Pulmonary artery endothelial cell (primary cell): ENCODE data around the gene CACNA2D1. TPM values are rescaled to one million over a fixed set of nuclear protein-coding genes. Genes with fewer than 3 reads are reported as not detected.

Experiments
- DNase-seq: peaks from one replicate; pipeline ENCODE4 v3.0.0-alpha.2; 2011; ENCODE audit warnings: low read depth, low spot score
- total RNA-seq: library from RNA; depleted of rRNA; stranded (reverse); fragments of >200 nt; gene quantifications from 2 replicates; pipeline ENCODE4 v1.2.3, GENCODE V29; 2014

CACNA2D1 gene
- 61.4 and 93.2 TPM in 2 replicates for total RNA-seq

DNA sequence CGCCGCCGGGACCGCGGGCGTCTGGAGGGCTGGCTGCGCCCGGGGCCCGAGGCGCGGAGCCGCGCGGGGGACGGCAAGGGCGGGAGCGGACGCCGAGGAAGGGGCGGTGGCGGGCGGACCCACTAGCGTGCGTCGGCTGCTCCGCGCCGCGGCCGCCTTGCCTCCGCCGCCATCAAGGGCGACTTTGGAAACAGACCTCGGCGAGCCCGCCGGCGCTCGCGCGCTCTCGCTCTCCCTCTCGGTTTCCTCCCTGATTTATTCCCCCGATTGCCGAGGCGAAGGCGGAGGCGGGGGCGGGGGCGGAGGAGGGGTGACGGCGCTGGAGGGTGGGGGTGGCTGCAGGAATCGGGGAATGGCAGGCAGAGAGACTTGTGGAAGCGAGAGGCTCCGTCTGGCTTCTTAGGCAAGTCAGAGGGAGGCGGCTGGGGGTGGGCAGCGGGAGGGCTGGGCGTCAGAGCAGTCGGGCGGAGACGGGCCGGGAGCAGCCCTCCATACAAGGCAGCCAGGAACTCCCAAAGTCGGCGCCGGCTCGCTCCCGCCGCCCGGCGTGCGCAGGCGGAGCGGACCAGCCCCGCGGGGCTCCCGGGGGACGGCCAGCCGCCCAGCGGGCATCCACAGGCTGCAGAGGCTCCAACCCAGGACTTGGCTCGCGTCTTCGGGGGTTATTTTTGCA is at the start of gene CACNA2D1:
CACNA2D1 (minus strand) TSS at position 231 of the 673 bp plus-strand sequence.
- DNase-seq: peak; percentile 78

DNA sequence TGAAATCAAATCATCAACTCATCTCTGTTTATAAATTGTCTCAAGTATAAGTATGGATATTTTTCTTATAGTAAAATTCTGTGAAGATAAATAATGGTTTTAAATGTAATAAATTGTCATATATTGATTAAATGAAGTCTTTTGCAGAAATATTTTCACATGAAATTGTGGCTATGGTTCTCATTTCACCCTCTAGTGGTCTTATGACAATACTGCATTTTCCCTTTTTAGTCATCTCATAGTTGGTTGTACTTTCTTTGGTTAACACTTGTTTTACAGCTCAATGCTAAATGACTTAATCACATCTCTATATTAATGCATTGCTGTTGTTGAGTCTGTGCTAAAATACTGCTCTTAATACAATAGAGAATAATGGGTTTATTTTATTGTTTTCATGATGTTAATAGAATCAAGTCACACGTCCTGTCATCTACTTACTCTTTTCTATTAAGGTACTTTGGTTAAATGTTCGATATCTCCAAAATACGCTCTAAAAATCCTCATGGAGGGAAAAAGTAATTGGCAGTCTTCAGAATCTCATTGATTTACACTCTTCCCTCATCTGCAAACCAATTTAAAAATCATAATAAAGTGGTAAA is 38.0 kb upstream of the CACNA2D1 start:
- no peak for DNase-seq

DNA sequence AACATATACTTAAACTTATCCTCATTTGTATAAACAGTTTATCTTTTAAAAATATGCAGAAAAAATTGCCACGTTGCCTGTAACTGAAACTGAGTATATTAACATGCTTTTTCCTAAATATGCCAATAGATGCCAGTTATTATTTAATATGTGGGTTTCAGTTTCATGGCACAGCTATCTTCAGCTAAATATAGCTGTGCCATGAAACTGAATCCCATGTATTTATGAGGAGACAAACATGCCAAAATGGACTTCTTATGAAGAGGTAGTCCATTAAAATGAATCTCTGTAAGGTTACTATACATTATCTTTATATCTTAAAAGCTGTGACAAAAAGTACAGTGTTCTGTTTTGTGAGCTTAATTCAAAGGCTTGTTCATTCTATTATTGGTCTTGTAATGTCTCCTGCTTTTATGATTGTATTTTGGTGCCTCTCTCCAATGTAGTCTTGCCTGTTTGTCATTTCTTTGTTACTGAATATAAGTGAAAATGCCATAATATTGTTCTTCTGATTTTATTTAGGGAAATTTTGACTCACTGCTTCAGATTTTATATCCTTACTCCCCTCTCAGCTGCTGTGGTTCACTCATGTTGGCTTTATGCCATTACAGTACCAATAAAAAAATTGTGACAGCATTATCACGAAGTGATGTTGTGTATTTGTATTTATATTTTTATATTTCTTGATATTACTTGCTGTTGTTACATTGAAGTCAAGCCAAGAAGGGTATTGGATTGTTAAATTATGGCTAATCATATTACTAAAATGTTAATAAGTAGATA is 34.3 kb upstream of the CACNA2D1 start:
- DNase-seq: no peak

DNA sequence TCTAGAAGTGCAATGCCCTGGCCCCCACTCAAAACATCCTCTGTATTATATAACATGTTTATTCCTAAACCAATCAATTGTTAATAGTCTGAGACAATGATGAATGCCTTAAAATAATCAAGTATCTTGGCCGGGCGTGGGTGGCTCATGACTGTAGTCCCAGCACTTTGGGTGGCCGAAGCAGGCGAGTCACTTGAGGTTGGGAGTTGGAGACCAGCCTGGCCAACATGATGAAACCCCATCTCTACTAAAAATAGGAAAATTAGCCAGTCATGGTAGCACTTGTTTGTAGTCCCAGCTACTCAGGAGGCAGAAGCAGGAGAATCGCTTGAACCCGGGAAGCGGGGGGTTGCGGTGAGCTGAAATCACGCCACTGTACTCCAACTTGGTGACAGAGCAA is 29.4 kb upstream of the CACNA2D1 start:
- DNase-seq: no peak

DNA sequence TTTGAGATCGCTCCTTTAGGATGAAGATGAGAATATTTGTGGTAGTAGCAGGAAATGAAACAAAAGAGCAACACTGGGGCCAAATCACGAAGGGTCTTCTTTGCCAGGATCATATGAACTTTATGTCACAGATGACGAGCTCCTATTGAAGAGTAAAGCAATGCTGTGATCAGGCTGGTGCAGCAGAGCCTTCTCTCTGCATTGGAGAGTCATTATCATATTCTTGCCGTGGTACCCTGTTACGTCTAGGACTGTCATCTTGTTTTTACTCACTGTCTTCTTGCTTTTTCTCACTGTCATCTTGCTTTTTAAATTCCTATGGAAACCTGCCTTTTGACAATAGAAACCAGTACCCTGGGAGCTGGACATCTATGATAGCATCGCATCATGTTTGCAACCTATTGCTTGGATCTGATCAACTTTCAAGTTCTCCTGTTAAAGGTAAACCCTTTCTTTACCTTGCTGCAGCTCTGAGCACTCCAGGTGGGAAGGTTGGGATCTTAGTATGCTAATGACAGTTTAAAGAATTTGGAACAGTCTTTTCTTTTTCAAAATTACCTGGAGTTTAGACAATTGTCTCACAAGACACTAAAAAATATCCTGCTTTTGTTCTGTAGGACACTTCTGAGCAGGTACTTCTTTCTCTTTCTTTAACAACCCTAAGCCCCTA is 27.9 kb upstream of the CACNA2D1 start:
- DNase-seq: no peak

DNA sequence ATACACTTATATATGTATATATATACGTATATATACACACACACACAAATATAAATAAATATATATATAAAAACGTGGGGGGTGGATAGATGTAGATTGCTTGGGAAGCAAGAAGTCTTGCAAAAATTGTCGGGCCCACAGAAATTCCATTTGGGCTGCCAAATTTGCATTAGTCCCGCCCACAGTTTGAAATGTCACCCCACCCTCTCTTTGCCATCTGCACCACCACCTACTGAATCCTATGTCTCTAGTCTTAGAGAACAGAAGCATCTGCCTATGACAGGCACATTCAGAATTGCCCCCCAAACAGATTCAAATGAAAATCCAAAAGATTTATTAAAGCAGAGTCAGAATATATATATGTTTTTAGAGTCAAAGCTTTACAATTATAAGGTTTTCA is 25.6 kb upstream of the CACNA2D1 start:
- no peak for DNase-seq

DNA sequence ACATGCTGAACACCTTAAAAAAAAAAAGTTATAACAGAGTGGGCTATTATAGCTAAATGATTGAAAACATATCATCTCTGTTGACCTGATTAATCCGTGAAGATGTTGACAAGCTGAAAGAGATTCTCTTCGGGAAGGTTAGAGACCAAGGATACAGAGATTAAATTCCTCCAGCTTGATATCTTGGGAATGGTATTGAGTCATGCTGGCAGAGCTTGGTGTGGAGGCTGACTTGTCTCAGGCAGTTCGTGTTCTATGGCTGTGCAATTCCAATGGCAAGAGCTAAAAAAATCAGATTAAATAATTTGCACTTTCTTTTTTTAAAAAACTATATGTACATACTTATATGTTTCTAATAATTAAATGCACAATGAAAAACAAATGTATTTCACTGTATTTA is 24.9 kb upstream of the CACNA2D1 start:
- DNase-seq: no peak

DNA sequence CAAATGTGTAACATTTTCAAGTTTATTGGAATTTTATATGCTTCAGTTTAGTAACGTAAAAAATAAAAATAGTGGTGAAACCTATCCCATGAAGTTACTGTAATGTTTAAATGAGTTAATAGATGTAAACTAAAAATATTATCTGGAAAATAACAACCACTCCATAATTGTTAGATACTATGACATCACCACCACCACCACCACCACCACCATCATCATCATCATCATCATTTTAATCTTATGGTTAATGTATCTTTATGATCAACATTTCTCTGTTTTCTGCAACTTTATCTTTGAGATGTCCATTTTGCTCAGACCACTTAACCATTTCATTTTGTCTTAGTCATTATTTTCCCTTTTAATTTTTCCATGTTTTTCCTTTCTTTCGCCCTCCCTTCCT is 23.4 kb upstream of the CACNA2D1 start:
- DNase-seq: no peak

DNA sequence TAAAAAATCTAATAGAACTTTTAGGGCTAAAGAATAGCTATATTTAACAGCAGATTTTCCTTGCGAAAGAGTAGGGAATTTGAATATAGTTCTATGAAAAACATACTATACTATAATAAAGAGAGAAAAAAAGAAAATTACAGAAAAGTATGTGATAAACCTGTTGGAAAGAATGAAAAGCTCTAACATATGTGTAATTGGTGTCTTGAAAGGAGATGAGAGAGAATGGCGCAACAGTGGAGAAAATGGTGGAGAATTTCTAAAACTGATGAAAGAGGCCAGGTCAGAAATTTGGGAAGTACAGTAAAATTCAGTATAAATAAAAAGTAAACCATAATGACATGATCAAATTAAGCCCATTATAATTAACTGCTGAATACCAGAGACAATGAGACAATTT is 20.8 kb upstream of the CACNA2D1 start:
- DNase-seq: no peak

DNA sequence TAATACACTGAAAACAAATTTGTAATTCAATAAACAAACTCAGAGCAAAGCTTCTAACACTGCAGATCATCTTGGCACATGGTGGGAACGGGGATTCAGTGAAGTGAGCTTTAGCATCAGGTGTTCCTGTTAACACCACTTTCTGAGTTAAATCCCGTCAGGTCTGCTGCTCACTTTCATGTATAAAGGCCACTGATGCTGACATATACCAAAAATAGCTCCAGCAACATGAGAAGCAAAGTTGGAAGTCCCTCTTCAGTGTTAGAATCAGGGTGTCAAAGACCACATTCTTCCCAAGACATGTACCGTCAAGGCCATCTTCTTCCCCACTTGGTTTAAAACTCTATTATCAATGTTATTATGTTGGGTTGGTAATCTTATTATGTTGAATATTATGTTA is 11.7 kb upstream of the CACNA2D1 start:
- DNase-seq: no peak

DNA sequence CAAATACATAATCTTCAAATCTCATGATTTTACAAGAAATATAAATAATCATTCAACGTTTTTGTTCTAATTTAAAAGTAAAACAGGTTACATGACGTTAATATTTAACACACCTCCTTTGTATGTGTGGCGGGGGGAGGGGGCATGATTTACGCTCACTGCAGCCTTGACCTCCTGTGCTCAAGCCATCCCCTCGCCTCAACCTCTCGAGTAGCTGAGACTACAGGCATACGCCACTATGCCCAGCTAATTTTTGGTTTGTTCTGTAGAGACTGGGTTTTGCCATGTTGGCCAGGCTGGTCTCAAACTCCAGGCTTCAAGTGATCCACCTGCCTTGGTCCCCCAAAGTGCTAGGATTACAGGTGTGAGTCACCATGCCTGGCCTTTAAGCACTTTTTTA is 7.2 kb upstream of the CACNA2D1 start:
- no peak for DNase-seq

DNA sequence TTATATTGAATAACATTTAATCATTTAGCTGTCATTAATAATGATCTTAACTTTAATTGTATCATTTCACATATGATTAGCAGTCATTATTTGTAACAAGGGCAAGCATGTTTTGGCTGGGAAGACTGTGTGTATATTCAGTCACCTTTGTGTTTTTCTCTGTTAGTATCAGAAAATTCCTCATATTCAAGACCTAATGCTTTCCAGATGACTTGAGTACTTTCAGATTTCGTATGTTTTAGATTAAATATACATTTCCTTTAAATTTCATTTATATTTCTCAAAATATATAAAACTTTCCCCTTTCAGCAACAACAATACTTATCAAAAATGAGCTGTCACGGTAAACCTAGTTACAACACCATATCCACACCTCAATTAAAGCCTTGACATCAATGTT is 6.3 kb upstream of the CACNA2D1 start:
- DNase-seq: no peak

DNA sequence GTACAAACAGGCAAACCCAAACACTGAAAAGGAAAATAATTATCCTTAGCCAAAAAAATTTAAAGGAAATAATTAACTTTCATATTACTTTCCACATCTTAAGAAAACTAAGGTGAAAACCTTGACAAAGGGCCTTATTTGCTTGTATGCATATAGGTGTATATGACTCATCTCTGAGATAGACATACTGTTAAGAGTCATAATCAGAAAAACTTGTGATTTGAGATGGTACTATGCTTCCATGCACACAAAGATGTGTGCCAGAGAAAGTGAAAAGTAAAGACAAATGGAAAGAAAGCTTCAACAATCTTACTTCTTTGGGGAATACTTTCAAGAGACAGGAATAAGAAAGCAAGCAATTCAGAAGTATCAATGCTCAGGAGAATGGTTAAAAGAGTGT is 3.3 kb upstream of the CACNA2D1 start:
- no peak for DNase-seq

DNA sequence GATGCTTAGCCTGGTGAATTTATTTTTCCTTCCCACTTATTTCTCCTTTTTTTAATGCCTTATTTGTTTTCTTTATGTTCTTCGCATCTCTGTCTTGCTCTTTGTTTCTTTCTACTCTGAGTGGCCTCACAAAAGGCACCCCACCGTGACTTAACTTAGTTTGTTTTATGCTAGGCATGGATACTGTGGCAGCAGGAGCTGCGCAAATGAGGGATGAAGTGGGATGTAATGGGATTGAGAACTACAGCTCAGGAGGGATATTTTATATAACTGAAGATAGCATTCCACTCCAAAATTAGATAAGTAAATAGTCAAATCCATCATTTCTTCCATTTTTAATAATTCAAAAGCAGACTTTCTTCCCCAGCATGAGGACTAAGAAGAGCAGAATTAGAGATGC is 1.7 kb upstream of the CACNA2D1 start:
- no peak for DNase-seq

DNA sequence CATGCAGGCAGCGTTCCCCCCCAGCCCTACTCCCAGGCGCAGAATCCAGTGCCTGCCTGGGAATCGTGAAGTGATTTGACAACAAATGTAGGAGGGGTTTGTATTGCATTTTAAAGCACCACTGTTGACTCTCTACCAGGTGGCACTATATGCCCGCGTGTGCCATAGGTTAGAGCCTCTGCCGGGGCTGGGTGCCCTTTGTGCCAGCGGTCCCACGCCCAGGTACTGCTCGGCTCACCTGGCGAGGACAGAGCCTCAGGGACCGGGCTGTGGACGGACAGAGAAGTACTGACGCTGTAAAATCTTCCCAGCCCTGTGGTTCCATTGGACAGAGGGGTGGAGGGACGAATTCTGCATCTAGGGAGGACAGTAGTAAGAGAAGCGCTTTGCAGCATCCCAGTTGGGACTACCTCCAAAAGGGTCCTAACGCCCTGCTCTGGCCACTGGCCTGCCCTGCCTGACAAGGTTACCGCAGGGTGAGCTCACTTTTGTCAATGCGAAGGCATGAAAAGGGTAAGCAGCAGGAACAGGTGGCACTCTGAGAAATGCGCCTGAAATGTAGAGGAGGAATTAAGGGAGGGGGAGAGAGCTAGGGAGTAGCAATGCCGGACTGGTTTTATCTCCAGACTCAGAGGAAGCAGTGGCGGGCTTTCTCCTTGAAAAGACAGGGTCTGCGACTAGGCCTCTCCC is 788 bp upstream of the CACNA2D1 start:
- DNase-seq: no peak

DNA sequence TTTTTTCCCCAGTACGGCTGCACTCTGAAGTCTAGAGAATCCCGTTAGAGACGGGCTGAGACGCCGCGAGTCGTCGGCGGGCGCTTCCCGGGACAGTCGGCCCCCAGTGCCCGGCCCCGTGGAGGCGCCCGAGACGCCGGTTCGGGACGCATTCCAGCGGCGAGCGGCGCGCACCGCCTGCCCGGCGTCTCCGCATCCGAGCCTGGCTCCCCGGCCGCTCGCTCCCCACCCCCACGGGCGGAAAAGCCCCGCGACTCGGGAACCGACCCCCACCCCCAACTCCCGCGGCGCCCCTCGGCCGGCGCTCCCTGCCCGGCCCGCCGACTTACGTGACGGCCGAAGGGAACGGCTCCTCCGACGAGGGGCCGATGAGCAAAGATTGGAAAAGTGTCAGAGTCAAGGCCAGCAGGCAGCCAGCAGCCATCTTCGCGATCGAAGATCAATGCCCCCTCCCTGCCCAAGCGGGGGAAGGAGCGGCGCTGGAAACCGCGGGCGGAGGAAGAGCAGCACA is 486 bp downstream of the CACNA2D1 start:
- DNase-seq: no peak

DNA sequence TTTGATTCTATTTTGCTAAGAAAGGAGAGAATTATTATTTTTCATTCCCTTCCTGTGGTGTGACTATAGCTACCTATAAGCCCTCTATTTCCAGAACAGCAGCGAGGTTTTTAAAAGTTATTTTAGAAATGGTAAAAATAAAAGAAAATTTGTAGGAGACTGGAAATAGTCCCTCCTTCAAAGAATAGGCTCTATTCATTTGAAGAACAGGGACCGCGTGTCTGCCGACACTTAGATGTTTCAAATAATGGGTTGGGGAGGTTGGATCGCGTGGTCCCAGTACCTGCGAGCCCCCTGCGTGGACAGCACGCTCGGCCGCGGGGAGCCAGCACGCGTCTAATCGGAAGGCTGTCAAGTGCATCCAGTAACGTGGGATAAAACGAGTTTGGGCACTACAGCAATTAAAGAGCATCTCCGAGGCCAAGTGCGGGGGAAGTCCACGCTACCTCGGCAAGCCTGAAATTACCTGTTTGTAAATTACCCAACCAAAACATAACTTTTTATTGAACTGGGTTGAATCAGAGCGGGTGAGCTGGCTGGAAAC is 1.0 kb downstream of the CACNA2D1 start:
- DNase-seq: no peak

DNA sequence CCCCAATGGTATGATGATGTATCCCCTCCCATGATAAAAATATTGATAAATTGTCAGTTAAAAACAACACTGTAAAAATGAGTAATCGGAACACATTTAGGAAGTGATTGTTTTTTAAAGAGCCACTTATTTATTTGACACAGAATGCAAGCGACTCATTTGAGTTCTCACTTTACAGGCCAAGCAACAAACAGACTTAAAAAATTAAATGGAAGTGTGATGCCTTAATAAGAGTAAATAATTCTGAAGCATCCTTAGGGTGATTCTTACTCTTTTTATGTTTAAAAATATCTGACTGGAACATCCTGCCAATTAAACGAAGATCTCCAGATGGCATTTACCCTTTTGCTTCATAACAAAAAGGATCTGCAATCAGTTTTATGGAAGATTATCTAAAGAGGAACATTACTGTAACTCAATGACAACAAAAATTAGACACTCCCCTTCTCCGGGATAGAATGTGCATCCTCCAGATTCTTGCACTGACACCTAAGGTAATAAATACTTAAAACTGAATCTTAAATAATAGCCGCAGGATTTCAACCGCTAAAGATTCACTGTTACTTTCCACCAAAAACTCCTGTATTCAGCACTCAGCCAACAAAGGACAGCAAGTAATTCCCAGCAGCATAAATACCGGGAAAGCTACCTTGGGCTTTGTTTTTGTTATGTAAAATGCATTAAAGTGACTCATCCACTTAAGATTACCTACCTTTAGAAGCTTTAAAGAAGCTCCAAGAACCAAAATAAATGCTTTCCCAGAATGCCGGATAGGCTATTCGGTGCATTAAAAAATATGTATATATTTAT is 1.7 kb downstream of the CACNA2D1 start:
- DNase-seq: no peak

DNA sequence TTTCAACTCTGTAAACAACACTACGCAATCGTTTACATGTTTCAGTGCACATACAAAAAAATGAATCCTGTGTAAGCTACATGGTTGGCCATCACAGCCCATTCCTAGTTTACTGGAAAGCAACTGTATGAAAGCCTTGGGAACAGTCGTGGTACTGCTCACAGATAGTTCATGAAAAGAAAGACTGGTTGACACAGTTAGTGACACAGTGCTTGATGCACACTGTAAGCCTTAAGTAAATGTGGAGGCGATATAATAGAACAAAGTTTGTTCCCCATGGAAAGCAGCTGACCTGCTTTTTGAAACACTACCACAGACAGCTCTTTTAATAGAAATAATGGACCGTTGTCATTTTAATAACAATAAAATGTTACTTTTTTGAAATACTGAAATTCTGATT is 5.1 kb downstream of the CACNA2D1 start:
- no peak for DNase-seq

DNA sequence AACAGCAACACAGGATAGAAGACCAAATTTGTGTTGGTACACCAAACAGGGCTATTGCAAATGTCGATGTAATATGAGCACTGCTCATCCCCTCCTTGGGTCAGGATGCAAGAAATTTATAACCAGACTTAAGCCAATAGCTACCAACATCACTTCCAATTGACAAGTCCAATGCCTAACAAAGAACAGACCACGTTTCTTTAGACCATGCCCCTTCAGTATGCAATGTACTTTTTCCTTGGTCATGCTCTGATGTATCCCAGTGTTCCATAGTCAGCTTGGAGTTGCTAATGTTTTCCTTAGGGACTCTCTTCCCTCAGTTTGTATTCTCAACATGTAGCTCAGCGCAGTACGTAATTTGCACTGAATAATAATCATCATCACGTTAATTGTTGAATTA is 7.8 kb downstream of the CACNA2D1 start:
- DNase-seq: no peak
